Ishikawa (cell line): ENCODE results near the gene HTD2.

Source experiments
- CEBPB ChIP-seq: IDR thresholded peaks from 2 replicates; pipeline ENCODE4 v1.6.1; 2012
- CREB1 ChIP-seq: IDR thresholded peaks from 2 replicates; pipeline ENCODE4 v1.6.1; 2012; ENCODE audit warnings: low read depth
- EGR1 ChIP-seq: IDR thresholded peaks from 2 replicates; pipeline ENCODE4 v1.6.1; 2012
- EP300 ChIP-seq: IDR thresholded peaks from 2 replicates; pipeline ENCODE4 v1.6.1; 2012; ENCODE audit warnings: borderline replicate concordance
- FOXM1 ChIP-seq: IDR thresholded peaks from 2 replicates; pipeline ENCODE4 v1.6.1; 2012; ENCODE audit warnings: low read depth, borderline replicate concordance
- MAX ChIP-seq: IDR thresholded peaks from 2 replicates; pipeline ENCODE4 v1.6.1; 2012
- NFIC ChIP-seq: IDR thresholded peaks from 2 replicates; pipeline ENCODE4 v1.6.1; 2012
- RAD21 ChIP-seq: IDR thresholded peaks from 2 replicates; pipeline ENCODE4 v1.6.1; 2012; ENCODE audit warnings: low read depth
- REST ChIP-seq: IDR thresholded peaks from 2 replicates; pipeline ENCODE4 v1.6.1; 2012; ENCODE audit warnings: low read depth, mild to moderate bottlenecking
- TAF1 ChIP-seq: IDR thresholded peaks from 2 replicates; pipeline ENCODE4 v1.6.1; 2012; ENCODE audit warnings: low read depth, mild to moderate bottlenecking
- TEAD4 ChIP-seq: IDR thresholded peaks from 2 replicates; pipeline ENCODE4 v1.6.1; 2012
- YY1 ChIP-seq: IDR thresholded peaks from 2 replicates; pipeline ENCODE4 v1.6.1; 2012; ENCODE audit warnings: low read depth

DNA sequence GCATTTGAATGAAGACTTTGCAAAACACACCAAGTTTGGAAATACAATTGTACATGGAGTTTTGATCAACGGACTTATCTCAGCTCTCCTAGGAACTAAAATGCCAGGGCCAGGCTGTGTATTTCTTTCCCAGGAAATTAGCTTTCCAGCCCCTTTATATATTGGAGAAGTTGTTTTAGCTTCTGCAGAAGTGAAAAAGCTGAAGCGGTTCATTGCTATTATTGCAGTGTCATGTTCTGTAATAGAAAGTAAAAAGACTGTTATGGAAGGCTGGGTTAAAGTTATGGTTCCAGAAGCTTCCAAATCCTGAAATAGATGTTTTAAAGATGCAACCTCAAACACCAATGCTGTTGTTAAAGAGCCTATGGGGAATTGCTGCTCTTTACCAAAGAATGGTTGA is 11.5 kb downstream of the HTD2 start:
- TF ChIP-seq YY1 (no peak), CREB1 (no peak), FOXM1 (no peak), CEBPB (no peak), TAF1 (no peak), RAD21 (no peak), TEAD4 (no peak), EP300 (no peak), REST (no peak), NFIC (no peak), MAX (no peak), EGR1 (no peak)
